Lower leg skin (tissue), 3 donors: ENCODE data around the gene SLC37A1.

ENCODE experiments used
- CTCF ChIP-seq, 3 donors: fragments of 450-650 bp; IDR thresholded peaks; one replicate each; pipeline ENCODE4 v1.5.1; 2016; ENCODE audit warnings: antibody characterized with exemption in 3 of 3, mild to moderate bottlenecking in 3 of 3, moderate library complexity in 2 of 3
- POLR2A ChIP-seq, 2 donors: fragments of 450-650 bp; IDR thresholded peaks; one replicate each; pipeline ENCODE4 v1.6.1; 2016 to 2017; ENCODE audit warnings: antibody characterized with exemption in 2 of 2, mild to moderate bottlenecking in 1 of 2, moderate library complexity in 1 of 2

- no peak for TF ChIP-seq CTCF (IDR thresholded peaks at IDR 0.05)
- TF ChIP-seq POLR2A (IDR thresholded peaks at IDR 0.05): no peak
These were observed 103.8 kb downstream of the SLC37A1 start for GRCh38 chr21:42617486-42617885.
